HG02885 (cell line): ENCODE results near the gene ARPC1B.
A peak's percentile ranks its signal among the peaks of the same experiment; 100 is the strongest.
"Not testable (repeated sequence)": the region's sequence is repeated elsewhere in the genome, so short reads cannot be mapped to it uniquely, and the experiment has no call there.

ENCODE experiments used
- ATAC-seq: cut with Tn5 transposase; IDR thresholded peaks from one replicate; pipeline ENCODE4 v1.9.1; 2021; ENCODE audit warnings: mild to moderate bottlenecking; ENCODE audit not compliant: unreplicated experiment, poor library complexity

ARPC1B gene

GRCh38 chr7:99387239-99387635, 12.7 kb downstream of the ARPC1B start:
- ATAC-seq = not testable (repeated sequence)

GRCh38 chr7:99387912-99388311, 13.4 kb downstream of the ARPC1B start:
- ATAC-seq = no peak

- no peak for ATAC-seq
These were observed 15.2 kb downstream of the ARPC1B start for GRCh38 chr7:99389772-99390171.

GRCh38 chr7:99390941-99391602, 16.5 kb downstream of the ARPC1B start:
- no peak for ATAC-seq

- no peak for ATAC-seq
These were observed 17.5 kb downstream of the ARPC1B start for GRCh38 chr7:99392046-99392445.

- ATAC-seq = peak; percentile 67
These were observed 18.3 kb downstream of the ARPC1B start for GRCh38 chr7:99392659-99393354.

GRCh38 chr7:99393355-99394187, 19.0 kb downstream of the ARPC1B start:
- no peak for ATAC-seq

GRCh38 chr7:99394188-99394502, 19.6 kb downstream of the ARPC1B start:
- no peak for ATAC-seq

- no peak for ATAC-seq
These were observed 21.2 kb downstream of the ARPC1B start for GRCh38 chr7:99395616-99396327.

- ATAC-seq = no peak
These were observed 22.1 kb downstream of the ARPC1B start for GRCh38 chr7:99396418-99397296.

- ATAC-seq = no peak
These were observed 22.9 kb downstream of the ARPC1B start for GRCh38 chr7:99397297-99397983.

GRCh38 chr7:99398891-99399445, 24.4 kb downstream of the ARPC1B start:
- no peak for ATAC-seq

GRCh38 chr7:99399597-99399996, 25.1 kb downstream of the ARPC1B start:
- ATAC-seq = no peak

GRCh38 chr7:99402854-99403253, 28.3 kb downstream of the ARPC1B start:
- no peak for ATAC-seq

GRCh38 chr7:99403764-99404163, 29.2 kb downstream of the ARPC1B start:
- no peak for ATAC-seq

- no peak for ATAC-seq
These were observed 29.9 kb downstream of the ARPC1B start for GRCh38 chr7:99404235-99404976.

- ATAC-seq = no peak
These were observed 30.4 kb downstream of the ARPC1B start for GRCh38 chr7:99404977-99405320.

GRCh38 chr7:99406557-99406956, 32.0 kb downstream of the ARPC1B start:
- ATAC-seq = no peak
